Sigmoid colon (tissue), 4 donors: ENCODE data around the gene SAPCD2.

ENCODE experiments used
- POLR2A ChIP-seq, 2 donors: fragments of 450-650 bp; IDR thresholded peaks; one replicate each; pipeline ENCODE4 v1.6.1; 2016; ENCODE audit warnings: antibody characterized with exemption in 2 of 2, mild to moderate bottlenecking in 2 of 2, moderate library complexity in 2 of 2
- POLR2AphosphoS5 ChIP-seq, 4 donors: sonication (generic); formaldehyde crosslinking; IDR thresholded peaks; one replicate each; pipeline ENCODE4 v1.6.1; 2017; ENCODE audit warnings: antibody characterized with exemption in 4 of 4
- TF ChIP-seq, protein P1 (sequence below), 4 experiments: fragments of 450-650 bp in 3 of 4; fragments of 200-600 bp in 1 of 4; IDR thresholded peaks; one replicate each; pipeline ENCODE4 v1.5.1; 2016 to 2019; ENCODE audit warnings: antibody characterized with exemption in 4 of 4, mild to moderate bottlenecking in 3 of 4, moderate library complexity in 2 of 4

DNA sequence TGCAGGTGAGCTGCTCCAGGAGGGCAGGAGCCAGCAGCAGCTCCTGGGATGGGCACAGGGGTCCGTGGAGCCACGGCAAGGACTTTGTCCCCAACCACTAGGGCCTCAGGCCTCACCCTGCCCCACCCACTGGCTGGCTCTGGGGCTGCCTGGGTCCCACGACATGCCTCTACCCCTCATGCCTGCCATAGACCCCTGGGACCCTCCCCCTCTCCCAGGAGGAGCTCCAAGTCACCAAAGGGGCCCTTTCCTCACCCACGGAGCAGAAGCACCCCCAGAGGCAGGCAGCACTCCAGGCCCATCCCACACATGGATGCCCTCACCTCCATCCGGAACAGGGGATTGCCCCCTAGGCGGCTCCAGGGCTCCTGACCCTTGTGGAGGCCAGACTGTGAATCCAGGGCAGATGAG is 48.8 kb downstream of the SAPCD2 start:
- TF ChIP-seq POLR2A (IDR thresholded peaks at IDR 0.05): no peak
- TF ChIP-seq, protein P1, sequence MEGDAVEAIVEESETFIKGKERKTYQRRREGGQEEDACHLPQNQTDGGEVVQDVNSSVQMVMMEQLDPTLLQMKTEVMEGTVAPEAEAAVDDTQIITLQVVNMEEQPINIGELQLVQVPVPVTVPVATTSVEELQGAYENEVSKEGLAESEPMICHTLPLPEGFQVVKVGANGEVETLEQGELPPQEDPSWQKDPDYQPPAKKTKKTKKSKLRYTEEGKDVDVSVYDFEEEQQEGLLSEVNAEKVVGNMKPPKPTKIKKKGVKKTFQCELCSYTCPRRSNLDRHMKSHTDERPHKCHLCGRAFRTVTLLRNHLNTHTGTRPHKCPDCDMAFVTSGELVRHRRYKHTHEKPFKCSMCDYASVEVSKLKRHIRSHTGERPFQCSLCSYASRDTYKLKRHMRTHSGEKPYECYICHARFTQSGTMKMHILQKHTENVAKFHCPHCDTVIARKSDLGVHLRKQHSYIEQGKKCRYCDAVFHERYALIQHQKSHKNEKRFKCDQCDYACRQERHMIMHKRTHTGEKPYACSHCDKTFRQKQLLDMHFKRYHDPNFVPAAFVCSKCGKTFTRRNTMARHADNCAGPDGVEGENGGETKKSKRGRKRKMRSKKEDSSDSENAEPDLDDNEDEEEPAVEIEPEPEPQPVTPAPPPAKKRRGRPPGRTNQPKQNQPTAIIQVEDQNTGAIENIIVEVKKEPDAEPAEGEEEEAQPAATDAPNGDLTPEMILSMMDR (IDR thresholded peaks at IDR 0.05): no peak
- TF ChIP-seq POLR2AphosphoS5 (IDR thresholded peaks at IDR 0.05): no peak
